Measurements from ENCODE around the gene TTC14. TPM values are rescaled to one million over a fixed set of nuclear protein-coding genes. Genes with fewer than 3 reads are reported as not detected.

Gene TTC14
- total and polyA plus RNA-seq, 2 of the 13 experiments (the other 11 are each of a cell fraction or from before 2014, with no cell fraction given), result 28.1 to 35.9 TPM

DNA sequence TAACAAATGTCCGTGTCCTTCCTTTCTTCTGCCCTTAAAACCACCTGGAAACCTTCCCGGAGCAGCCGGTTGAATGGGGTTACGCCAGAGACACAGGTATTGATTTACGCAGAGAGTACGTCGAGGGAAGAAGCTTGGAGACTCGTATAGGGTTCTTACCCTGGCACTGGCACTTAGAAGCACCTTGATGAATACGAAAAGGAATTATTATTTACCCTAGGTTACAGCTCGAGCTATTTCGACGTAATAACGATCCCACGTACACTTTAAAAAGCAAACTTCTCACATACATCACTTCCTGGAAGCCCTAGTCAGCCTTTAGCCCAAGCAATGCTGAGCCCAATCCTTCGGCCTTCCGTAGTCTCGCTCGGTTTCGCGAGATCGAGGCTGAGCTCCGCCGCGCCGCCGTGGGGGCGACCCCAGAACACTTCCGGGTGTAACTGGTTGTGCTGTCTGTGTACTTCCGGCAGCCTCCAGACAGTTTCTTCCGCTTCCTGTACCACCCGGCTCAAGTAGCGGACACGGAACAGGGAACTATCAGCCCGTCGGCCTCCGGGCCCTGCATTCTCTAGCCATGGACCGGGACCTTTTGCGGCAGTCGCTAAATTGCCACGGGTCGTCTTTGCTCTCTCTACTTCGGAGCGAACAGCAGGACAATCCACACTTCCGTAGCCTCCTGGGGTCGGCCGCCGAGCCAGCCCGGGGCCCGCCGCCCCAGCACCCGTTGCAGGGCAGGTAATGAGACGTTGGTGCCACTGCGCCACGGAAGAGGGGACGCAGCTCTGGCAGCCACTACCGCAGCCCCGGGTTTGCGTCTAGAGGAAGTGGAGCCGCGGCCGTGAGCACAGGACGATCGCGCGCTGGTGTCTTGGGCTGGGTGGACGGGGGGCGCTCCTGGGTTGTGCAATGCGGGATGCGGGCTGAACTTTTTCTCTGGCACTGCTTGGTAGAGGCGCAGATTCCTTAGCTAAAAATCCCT is at the start of gene TTC14 (continued):
- peak; percentile 60 for TF ChIP-seq RBM39 (IDR thresholded peaks at IDR 0.05; ENCODE audit: low read depth, low read length, poor library complexity, severe bottlenecking)
- TF ChIP-seq, protein P1, sequence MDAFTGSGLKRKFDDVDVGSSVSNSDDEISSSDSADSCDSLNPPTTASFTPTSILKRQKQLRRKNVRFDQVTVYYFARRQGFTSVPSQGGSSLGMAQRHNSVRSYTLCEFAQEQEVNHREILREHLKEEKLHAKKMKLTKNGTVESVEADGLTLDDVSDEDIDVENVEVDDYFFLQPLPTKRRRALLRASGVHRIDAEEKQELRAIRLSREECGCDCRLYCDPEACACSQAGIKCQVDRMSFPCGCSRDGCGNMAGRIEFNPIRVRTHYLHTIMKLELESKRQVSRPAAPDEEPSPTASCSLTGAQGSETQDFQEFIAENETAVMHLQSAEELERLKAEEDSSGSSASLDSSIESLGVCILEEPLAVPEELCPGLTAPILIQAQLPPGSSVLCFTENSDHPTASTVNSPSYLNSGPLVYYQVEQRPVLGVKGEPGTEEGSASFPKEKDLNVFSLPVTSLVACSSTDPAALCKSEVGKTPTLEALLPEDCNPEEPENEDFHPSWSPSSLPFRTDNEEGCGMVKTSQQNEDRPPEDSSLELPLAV (CRISPR knock-in tag; conservative IDR thresholded peaks at IDR 0.05; ENCODE audit: low read depth), result no peak
- TF ChIP-seq NONO (IDR thresholded peaks at IDR 0.05), result no peak
- peak; percentile 84; the same call in 1 of the 2 replicates for TF ChIP-seq NONO (CRISPR knock-in tag; conservative IDR thresholded peaks at IDR 0.05)
- no peak; the same call in 1 of the 2 replicates for TF ChIP-seq ZSCAN29 (CRISPR knock-in tag; conservative IDR thresholded peaks at IDR 0.05)
- TF ChIP-seq, protein P2, sequence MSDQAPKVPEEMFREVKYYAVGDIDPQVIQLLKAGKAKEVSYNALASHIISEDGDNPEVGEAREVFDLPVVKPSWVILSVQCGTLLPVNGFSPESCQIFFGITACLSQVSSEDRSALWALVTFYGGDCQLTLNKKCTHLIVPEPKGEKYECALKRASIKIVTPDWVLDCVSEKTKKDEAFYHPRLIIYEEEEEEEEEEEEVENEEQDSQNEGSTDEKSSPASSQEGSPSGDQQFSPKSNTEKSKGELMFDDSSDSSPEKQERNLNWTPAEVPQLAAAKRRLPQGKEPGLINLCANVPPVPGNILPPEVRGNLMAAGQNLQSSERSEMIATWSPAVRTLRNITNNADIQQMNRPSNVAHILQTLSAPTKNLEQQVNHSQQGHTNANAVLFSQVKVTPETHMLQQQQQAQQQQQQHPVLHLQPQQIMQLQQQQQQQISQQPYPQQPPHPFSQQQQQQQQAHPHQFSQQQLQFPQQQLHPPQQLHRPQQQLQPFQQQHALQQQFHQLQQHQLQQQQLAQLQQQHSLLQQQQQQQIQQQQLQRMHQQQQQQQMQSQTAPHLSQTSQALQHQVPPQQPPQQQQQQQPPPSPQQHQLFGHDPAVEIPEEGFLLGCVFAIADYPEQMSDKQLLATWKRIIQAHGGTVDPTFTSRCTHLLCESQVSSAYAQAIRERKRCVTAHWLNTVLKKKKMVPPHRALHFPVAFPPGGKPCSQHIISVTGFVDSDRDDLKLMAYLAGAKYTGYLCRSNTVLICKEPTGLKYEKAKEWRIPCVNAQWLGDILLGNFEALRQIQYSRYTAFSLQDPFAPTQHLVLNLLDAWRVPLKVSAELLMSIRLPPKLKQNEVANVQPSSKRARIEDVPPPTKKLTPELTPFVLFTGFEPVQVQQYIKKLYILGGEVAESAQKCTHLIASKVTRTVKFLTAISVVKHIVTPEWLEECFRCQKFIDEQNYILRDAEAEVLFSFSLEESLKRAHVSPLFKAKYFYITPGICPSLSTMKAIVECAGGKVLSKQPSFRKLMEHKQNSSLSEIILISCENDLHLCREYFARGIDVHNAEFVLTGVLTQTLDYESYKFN (CRISPR knock-in tag; conservative IDR thresholded peaks at IDR 0.05), result peak; percentile 32; the same call in 1 of the 2 replicates
- no peak for TF ChIP-seq GTF3A (CRISPR knock-in tag; conservative IDR thresholded peaks at IDR 0.05)
- peak; percentile 13 for TF ChIP-seq ZNF33B (CRISPR knock-in tag; IDR thresholded peaks at IDR 0.05)
- peak; percentile 80 for TF ChIP-seq HNRNPLL (IDR thresholded peaks at IDR 0.05; ENCODE audit: low read depth, low read length, poor library complexity, severe bottlenecking)
- peak; percentile 23; the same call in 1 of the 2 replicates for TF ChIP-seq ZSCAN25 (CRISPR knock-in tag; IDR thresholded peaks at IDR 0.05)
- TF ChIP-seq KLF6 (CRISPR knock-in tag; IDR thresholded peaks at IDR 0.05), result peak; percentile 56
- peak; percentile 72 for TF ChIP-seq TAF15 (IDR thresholded peaks at IDR 0.05; ENCODE audit: low read depth, low read length, poor library complexity, severe bottlenecking)
- TF ChIP-seq, protein P3, sequence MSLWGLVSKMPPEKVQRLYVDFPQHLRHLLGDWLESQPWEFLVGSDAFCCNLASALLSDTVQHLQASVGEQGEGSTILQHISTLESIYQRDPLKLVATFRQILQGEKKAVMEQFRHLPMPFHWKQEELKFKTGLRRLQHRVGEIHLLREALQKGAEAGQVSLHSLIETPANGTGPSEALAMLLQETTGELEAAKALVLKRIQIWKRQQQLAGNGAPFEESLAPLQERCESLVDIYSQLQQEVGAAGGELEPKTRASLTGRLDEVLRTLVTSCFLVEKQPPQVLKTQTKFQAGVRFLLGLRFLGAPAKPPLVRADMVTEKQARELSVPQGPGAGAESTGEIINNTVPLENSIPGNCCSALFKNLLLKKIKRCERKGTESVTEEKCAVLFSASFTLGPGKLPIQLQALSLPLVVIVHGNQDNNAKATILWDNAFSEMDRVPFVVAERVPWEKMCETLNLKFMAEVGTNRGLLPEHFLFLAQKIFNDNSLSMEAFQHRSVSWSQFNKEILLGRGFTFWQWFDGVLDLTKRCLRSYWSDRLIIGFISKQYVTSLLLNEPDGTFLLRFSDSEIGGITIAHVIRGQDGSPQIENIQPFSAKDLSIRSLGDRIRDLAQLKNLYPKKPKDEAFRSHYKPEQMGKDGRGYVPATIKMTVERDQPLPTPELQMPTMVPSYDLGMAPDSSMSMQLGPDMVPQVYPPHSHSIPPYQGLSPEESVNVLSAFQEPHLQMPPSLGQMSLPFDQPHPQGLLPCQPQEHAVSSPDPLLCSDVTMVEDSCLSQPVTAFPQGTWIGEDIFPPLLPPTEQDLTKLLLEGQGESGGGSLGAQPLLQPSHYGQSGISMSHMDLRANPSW (CRISPR knock-in tag; IDR thresholded peaks at IDR 0.05; ENCODE audit: borderline replicate concordance), result peak; percentile 35; the same call in 1 of the 2 replicates
- TF ChIP-seq ZNF616 (CRISPR knock-in tag; IDR thresholded peaks at IDR 0.05; ENCODE audit: low read depth), result peak; percentile 49; the same call in 1 of the 2 replicates

All from HepG2 (cell line).